Activated CD4-positive, alpha-beta T cell treated with anti-CD3 and anti-CD28 coated beads, Interleukin-2, amount 50 U/mL, for 4 hours (primary cell): Measurements from ENCODE around the gene HTR4.
"Not testable (repeated sequence)": the region's sequence is repeated elsewhere in the genome, so short reads cannot be mapped to it uniquely, and the experiment has no call there.

Experiments
- DNase-seq, 2 experiments: peaks; one replicate each; pipeline ENCODE4 v3.0.0-alpha.2; 2020

Gene HTR4

DNA sequence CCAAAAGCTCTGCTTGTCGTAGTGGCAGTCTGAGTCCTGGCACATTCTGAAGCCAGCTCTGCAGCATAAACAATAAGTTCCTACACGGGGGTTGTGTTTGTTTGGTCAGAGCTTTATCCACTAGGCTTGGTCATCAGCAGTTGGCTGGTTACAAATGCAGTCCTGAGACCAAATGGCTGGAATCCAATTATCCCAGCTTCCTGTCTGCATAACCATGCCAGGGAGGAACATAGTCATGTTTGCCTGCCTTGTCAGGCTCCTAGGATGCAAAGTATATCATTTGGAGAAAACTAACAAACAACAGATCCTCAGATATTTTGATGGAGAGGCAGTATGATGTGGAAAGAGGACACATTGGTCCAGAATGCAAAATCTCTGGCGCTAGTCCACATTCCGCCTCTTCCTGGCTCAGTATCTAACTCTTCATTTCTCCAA, 184.8 kb downstream of the HTR4 start:
- DNase-seq = no peak

DNA sequence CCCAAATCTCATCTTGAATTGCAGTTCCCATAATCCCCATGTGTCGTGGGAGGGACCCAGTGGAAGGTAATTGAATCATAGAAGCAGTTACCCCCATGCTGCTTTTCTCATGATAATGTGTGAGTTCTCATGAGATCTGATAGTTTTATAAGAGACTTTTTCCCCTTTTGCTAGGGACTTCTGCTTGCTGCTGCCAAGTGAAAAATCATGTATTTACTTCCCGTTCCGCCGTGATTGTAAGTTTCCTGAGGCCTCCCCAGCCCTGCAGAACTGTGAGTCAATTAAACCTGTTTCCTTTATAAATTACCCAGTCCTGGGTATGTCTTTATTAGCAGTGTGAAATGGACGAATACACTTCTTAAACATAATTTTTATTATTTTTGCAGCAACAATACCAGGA, 185.6 kb downstream of the HTR4 start:
- not testable (repeated sequence) for DNase-seq

DNA sequence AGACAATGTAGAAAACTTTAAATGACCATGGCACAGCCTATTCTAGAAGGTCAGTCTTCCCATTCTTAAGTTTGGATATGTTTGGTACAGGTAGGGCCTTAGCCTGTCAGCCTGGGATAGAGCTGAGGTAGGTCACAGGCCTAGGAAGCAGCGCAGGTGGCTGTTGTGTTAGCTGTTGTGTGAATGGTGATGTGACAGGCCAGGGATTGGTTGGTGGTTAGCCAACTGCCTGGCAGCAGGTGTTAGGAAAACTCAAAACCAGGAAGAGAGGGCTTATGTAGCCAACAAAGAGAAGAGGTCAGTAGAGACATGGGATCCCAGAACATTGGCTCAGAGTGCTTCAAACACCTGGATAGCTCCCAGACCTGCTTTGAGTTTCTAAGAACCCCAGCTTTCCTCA, 186.4 kb downstream of the HTR4 start:
- DNase-seq = no peak

DNA sequence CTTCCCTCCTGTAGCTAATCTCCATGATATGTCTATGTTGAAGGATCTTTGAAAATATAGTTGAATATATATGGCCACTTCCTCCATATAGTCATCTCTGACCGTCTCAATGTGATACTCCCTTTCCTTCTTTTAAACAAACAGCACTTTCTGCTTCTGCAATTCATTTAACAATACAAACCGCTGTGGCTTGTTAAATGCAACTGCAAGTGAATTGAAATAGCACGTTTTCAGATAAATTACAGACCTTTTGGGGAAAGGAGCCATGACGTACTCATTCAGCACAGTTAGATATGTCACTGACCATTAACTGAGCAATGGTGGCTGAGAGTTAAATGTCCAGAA, 188.1 kb downstream of the HTR4 start:
- no peak for DNase-seq

DNA sequence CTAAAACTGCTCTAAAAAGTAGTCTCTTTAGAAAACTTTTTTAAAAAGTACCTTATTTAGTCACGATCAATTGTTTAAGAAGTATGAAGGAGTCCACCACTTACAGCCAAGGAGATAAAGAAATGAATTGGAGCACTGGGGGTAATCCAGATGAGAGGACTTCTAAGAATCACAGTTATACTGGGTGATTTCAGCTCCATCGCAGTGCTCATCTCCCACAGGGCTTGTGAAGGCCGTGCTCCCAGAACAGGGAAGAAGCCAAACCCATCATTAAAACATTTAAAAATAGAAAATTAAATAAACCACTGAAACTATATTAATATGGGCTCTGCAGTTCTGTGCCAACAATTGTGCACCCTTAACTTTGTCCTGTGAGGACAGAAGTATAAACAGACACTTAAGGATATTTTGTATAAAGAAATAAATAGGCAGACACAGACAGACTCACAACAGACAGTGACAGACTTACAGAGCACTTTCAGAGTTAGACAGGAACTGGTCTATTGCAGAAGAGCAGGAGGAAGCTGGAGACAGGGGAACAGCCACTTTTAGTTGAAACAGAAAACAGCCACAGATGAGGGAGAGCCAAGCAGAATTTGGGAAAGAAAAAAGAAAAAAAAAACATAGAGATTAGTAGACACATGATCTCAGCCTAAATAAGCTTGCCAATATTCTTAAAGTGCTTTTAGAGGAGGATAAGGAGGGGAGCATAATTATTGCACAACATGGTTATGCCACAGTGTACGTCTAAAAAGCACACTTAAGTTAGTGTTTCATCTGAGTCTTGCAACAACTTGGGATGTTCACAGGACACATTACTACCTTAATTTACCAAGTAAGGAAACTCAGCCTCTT, 188.7 kb downstream of the HTR4 start:
- DNase-seq = no peak

DNA sequence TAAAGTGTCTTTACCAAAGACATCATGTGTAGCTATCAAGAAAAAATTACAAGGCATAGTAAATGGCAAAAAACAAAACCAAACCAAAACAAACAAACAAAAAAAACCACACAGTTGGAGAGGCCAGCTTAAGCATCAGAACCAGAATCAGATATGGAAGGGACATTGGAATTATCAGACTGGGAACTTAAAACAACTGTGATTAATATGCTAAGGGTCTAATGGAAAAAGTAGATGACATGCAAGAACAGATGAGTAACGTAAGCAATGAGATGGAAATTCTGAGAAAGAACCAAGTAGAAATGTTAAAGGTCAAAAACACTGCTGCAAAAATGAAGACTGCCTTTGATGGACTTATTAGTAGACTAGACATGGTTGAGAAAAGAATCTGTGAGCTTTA, 194.7 kb downstream of the HTR4 start:
- DNase-seq = no peak

DNA sequence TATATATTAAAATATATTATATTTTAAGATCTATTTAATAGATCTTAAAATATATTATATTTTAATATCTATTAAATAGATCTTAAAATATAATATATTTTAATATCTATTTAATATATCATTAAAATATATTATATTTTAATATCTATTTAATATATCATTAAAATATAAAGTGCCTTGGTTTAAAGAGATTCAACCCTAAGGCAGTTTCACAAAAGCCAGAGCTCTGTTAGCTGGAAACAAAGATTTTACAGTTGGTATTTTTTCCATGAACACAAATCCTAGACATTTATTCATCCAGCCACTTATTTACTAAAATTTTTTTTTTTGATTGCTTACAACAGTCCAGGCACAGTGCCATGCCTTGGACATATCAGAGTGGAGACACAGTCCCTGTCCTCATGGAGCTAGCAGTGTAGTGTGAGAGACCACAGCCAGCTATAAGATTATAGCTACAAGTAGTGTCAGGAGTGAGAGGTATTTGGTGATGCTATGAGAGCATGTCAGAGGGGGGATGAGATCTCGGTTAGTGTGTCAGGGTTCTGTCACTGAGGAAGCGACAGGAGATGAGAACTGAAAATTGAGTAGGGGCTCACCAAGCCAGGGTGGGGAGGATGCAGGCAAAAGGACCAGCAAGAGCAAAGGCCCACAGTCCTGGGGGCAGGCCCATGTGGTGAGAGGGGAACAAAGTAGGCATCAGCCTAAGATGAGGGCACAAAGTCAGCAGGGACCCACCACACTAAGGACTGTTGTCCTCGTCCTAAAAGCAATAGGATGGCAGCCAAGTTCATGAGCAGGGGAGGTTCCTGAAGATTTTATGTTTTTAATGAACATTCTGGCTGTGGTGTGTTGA, 196.1 kb downstream of the HTR4 start:
- no peak for DNase-seq

DNA sequence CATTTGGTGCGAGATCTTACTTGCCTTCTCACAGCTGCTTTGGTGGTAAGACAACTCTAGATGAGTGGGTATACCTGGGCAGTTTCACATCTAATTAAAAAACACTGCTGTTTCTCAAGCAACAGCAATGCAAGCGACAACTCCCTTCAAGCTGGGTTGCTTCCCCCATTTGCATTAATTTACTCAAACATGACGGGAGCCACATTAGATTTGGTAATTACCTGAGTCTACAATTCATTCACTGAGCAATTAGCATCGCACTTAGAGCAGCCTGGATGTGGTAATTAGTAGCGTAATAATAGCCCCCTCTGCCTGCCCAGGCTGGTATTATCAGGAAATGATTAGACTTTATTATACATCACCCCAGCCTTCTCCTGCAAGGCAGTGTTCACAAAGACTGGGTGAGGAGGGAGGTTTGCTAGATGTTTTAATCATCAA, 197.1 kb downstream of the HTR4 start:
- peak; percentile 11 to 20 for DNase-seq

DNA sequence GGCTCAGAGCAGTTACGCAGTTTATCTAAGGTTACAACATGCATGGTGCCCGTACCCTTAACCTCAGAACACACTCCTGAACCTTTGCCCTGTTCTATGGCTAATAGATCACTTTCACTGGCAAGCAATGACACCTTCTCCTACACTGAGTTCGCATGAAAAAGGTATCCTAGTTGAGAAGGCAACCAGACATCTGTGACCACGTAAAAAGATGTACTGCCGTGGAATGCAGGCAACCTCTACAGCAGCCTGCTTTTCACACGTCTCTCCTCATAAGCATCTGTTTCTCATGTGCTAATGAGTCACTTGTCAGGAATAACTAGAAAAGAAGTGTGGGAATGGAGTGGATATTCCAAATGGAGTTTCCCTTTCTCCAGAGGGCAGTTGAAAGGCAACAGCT, 199.1 kb downstream of the HTR4 start:
- no peak for DNase-seq

DNA sequence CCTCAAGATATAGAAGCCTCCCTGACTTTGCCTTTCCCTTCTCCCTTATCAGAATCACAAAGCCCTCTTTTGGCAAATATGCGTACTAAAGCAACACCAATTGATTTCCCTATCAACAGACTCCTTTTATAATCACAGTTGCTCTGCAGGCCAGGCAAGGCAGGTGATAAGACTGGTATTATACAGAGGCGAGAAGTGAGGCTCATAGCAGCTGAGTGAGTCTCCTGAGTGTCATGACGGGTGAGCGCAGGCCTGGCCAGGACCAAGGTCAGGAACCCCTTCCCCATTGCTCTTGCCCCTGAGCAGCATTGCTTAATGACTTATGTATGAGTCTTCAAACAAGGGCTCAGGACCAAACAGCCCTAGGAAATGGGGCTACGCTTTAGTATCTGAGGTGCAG, 199.8 kb downstream of the HTR4 start:
- no peak for DNase-seq

- DNase-seq = no peak
Measured at GRCh38 chr5:148452499-148453193, 201.7 kb downstream of the HTR4 start.

- no peak for DNase-seq
Measured at GRCh38 chr5:148446611-148447010, 207.7 kb downstream of the HTR4 start.

- DNase-seq = no peak
Measured at GRCh38 chr5:148445578-148445977, 208.7 kb downstream of the HTR4 start.

- DNase-seq = peak; percentile 18 to 23
Measured at GRCh38 chr5:148443998-148444397, 210.3 kb downstream of the HTR4 start.

DNA sequence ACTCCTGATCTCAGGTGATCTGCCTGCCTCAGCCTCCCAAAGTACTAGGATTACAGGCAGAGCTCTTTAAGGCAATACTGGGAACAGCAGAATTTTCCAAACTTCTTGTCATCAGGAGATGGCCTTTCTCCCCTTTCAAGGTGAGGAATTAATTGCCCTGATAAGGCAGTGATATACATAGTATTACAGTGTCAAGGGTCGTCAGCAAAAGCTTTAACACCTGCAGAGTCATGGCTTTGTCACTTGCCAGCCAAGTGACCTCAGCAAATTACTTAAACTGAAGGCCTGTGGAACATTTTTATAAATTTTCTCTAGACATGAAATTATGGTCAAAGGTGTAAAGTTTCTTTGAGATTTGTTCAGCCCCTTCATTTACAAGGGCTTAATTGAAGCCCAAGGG, 211.1 kb downstream of the HTR4 start:
- no peak for DNase-seq

DNA sequence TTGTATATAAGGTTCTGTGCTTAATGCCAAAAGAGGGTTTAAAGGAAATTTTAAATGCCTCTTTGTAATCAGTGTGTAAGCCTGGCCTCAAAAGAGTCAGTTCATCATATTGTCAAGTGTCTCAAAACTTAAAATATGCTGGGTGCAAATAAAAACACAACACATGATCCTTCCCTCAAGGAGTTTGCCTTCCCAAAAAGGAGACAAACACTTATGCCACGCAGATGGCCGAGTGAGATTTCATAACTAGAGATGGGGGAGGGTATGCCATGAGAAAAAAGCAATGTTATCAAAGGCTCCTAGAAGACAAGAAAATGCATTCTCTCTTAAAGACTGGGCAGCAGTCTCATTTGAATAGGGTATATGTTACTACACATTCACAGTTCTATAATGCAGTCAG, 215.4 kb downstream of the HTR4 start:
- DNase-seq = no peak

DNA sequence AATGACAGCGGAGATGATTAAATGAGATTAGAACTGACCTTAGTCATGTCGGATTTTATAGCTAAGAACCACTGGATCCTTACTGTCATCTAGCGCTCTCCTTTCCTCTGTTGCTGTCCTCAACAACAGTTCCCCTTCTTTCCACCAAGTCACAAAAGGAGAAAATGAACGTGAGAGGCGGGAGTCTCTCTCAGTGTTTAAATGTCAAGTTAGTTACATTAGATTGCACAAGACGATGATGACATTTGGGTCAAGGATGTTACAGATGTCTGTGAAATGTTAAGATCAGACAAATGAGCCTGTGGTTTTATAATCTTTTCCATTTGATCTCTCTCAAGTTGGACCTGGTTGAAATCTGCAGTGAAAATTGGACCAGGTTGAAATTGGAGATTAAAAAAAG, 217.1 kb downstream of the HTR4 start:
- DNase-seq = no peak

DNA sequence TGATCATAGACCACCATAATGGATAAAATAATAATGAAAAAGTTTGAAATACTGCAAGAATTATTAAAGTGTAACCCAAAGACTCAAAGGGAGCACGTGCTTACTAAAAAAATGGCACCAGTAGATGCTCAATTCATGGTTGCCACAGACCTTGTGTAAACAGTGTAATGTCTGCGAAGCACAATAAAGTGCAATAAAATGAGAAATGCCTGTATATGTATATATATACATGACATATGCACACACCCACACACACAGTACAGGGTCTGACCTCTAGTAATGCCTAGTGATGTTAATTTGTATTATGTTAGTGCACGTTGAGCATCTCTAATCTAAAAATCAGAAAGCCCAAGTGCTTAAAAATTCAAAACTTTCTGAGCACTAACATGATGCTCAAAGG, 218.3 kb downstream of the HTR4 start:
- DNase-seq = no peak

- DNase-seq = no peak
Measured at GRCh38 chr5:148433826-148434225, 220.5 kb downstream of the HTR4 start.
